Activated CD8-positive, alpha-beta T cell treated with anti-CD3 and anti-CD28 coated beads, Interleukin-2, amount 10 ng/mL, durations not matched to agents 7 days and 5 days (primary cell): ENCODE measurements around the gene GGCT. TPM values are rescaled to one million over a fixed set of nuclear protein-coding genes. Genes with fewer than 3 reads are reported as not detected.

Experiments
- ATAC-seq: fragments of 150-1000 bp; cut with Tn5 transposase; one replicate; pipeline ENCODE4 v1.10.0; 2021; ENCODE audit warnings: moderate library complexity
- CTCF ChIA-PET: fragments of 350-600 bp; sonication (Branson Sonifier 250); formaldehyde crosslinking; loops from one replicate; lab custom pipeline; 2021; ENCODE audit warnings: antibody characterized with exemption; lab: Charles Lee
- POLR2A ChIA-PET: fragments of 350-600 bp; sonication (Branson Sonifier 250); formaldehyde crosslinking; loops from one replicate; lab custom pipeline; 2021; ENCODE audit warnings: antibody characterized with exemption; lab: Charles Lee
- DNase-seq: peaks from one replicate; pipeline ENCODE4 v3.0.0-alpha.2; 2020
- H3K27ac Mint-ChIP-seq: one replicate; pipeline ENCODE4 v1.8.0; 2021; ENCODE audit warnings: mild to moderate bottlenecking, mixed read lengths
- H3K27me3 Mint-ChIP-seq: one replicate; pipeline ENCODE4 v1.8.0; 2021; ENCODE audit warnings: low read depth, mixed read lengths
- H3K36me3 Mint-ChIP-seq: one replicate; pipeline ENCODE4 v1.8.0; 2021; ENCODE audit warnings: low read depth, mixed read lengths
- H3K4me1 Mint-ChIP-seq: one replicate; pipeline ENCODE4 v1.8.0; 2021; ENCODE audit warnings: low read depth, mixed read lengths
- H3K4me3 Mint-ChIP-seq: one replicate; pipeline ENCODE4 v1.8.0; 2021; ENCODE audit warnings: mild to moderate bottlenecking, mixed read lengths
- H3K9me3 Mint-ChIP-seq: one replicate; pipeline ENCODE4 v1.8.0; 2022; ENCODE audit warnings: mixed read lengths; ENCODE audit not compliant: insufficient read depth
- total RNA-seq, 2 experiments: library from RNA; stranded (reverse); gene quantifications; one replicate each; pipeline ENCODE4 v1.2.3, GENCODE V29; 2021

Gene GGCT
- total RNA-seq, 2 experiments from 2014 or later, result 49.7 to 50.2 TPM

DNA sequence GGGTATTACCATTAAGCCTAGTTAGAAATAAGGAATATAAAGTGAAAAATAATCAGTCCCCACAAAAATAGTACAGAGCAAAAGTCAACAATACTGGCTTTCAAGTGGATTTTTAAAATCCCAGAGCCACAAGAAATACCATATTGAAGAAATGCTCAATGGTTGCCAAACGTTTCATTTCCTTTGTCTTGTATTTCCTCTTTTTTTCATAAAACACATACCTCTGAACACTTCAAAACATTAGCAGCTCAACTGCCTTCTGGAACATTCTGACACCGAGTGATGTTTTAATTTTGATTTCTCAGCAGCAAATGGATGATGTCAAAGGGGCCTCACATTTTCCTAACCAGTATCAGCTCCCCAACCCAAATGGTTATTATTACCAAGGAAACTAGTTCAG lies 36.6 kb downstream of the GGCT start:
- ATAC-seq, result no peak
- ChIA-PET POLR2A (interaction anchor here (0.7 kb wide), 1 partner anchor 126 kb away, joined by 3 read pairs; no protein-coding TSS in a partner anchor), CTCF (no interaction called here)
- H3K4me1 Mint-ChIP-seq, result peaks cover 85% of the 10 kb centered on the region
- no peaks in the 10 kb centered on the region for H3K27me3 Mint-ChIP-seq
- no peak overlapping the region for H3K4me3 Mint-ChIP-seq
- peaks cover 38% of the 10 kb centered on the region for H3K36me3 Mint-ChIP-seq
- no peaks in the 10 kb centered on the region for H3K9me3 Mint-ChIP-seq
- no peak for DNase-seq
- peak overlapping the region; percentile 32 for H3K27ac Mint-ChIP-seq

DNA sequence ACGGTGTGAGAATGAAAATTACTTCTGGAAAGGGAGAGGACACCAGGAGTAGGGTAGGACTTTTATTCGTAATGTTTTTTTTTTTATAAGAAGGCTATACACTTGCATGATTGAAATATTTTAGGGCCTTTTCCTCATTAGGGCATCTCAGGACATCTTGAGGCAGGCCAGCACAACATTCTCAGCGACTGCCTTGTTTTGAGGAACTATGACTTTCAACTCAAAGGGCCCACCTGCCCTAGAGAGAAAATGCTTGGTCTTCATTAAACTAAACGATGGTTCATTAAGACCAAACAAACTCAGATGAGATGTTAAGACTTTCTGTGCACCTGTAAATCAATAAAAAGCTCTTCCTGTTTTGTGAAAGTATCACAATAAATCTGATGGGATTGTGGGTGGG lies 37.4 kb downstream of the GGCT start:
- ChIA-PET POLR2A (no interaction called here), CTCF (no interaction called here)
- Mint-ChIP-seq H3K36me3 (peaks cover 31% of the 10 kb centered on the region), H3K4me3 (no peak overlapping the region), H3K27ac (no peak overlapping the region), H3K27me3 (no peaks in the 10 kb centered on the region), H3K9me3 (no peaks in the 10 kb centered on the region), H3K4me1 (peaks cover 78% of the 10 kb centered on the region)
- ATAC-seq (no peak), DNase-seq (no peak)

DNA sequence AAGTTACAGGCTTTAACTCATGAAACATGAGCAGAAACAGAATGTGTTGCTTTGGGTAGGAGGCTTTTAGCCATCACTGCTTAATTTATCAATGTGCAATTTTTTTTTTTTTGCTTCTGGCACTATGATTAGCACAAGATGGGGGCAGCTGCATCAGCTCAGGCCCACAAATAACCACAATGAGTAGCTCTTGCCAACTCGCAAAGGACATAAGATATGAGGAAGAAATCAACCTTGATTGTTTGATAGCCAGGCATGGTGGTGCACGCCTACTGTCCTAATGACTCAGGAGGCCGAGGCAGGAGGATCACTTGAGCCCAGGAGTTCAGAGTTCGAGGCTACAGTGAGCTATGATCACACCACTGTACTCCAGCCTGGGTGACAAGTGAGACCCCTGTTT lies 38.4 kb downstream of the GGCT start:
- Mint-ChIP-seq H3K27ac (no peak overlapping the region), H3K4me1 (peaks cover 68% of the 10 kb centered on the region), H3K36me3 (peaks cover 34% of the 10 kb centered on the region), H3K27me3 (no peaks in the 10 kb centered on the region), H3K9me3 (no peaks in the 10 kb centered on the region), H3K4me3 (no peak overlapping the region)
- no peak for ATAC-seq
- CTCF ChIA-PET, result no interaction called here
- no peak for DNase-seq
- POLR2A ChIA-PET, result no interaction called here

DNA sequence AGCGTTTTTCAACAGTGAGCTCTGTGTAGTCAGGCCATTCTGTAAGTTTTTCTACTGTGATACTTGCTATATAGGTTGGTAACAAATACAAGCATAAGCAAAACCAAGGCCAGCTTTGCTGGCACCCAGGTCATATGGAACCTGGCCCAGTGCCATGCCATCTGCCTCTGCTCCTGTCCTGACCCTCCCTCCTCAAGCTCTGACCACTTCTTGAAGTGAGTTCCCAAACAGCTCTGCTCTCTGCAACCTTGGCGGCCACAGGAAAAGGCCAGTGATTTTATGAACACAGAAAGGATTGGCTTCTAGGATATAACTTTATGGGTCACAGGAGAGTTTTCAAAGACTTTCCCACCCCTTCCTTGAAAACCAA lies 38.8 kb downstream of the GGCT start:
- Mint-ChIP-seq H3K27ac (peak overlapping the region; percentile 13), H3K4me3 (no peak overlapping the region), H3K36me3 (peaks cover 32% of the 10 kb centered on the region), H3K27me3 (no peaks in the 10 kb centered on the region), H3K4me1 (peaks cover 63% of the 10 kb centered on the region), H3K9me3 (no peaks in the 10 kb centered on the region)
- ATAC-seq (no peak), DNase-seq (no peak)
- ChIA-PET CTCF (interaction anchor here (0.9 to 1.3 kb wide), 2 partner anchors 10 to 12 kb away, joined by 3 to 4 read pairs; partner anchors contain the start of gene NOD1), POLR2A (interaction anchor here (1.2 kb wide), 1 partner anchor 13 kb away, joined by 3 read pairs; the partner anchor contains the start of gene NOD1)

DNA sequence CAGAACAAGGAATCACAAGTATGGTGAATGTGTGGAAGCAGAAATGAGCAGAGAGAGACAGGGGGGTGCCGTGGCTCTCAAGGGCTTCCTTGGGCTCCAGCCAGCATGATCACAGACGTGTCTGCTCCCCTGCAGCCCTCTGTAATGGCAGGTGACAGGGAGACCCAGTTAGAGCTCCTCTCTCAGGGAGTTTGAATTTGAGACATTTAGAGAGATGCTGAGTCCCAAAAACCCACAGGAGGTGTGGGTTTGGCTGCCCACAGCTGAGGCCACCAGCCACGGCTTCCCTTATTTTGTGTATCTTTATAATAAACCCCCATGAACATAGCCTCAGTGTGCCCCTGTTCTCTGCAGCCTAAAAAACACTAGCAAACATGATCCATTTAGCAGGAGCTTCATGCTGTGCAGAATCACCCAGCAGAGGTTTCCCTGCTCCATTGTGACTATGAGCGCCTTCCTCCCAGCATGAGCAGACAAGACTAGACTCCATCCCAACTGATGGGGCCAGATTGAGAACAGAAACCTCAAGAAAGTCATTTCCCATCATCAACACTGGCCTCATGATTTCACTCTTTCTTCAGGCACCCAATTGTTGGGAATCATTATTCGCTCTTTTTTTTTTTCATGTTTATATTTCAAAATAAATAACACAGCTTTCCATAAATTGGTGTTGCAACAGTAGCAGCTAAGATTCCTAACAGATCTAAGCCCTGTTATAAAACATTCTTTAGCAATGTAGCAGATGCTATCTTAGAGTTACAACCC lies 39.4 kb downstream of the GGCT start:
- DNase-seq (no peak), ATAC-seq (peak; percentile 33)
- H3K4me3 Mint-ChIP-seq, result no peak overlapping the region
- peaks cover 28% of the 10 kb centered on the region for H3K36me3 Mint-ChIP-seq
- ChIA-PET POLR2A (interaction anchor here (1.2 kb wide), 1 partner anchor 13 kb away, joined by 3 read pairs; the partner anchor contains the start of gene NOD1), CTCF (interaction anchor here (0.9 to 1.3 kb wide), 2 partner anchors 10 to 13 kb away, joined by 3 to 4 read pairs; partner anchors contain the start of gene NOD1)
- no peaks in the 10 kb centered on the region for H3K27me3 Mint-ChIP-seq
- H3K27ac Mint-ChIP-seq, result peak overlapping the region; percentile 64
- H3K4me1 Mint-ChIP-seq, result peaks cover 57% of the 10 kb centered on the region
- H3K9me3 Mint-ChIP-seq, result no peaks in the 10 kb centered on the region

DNA sequence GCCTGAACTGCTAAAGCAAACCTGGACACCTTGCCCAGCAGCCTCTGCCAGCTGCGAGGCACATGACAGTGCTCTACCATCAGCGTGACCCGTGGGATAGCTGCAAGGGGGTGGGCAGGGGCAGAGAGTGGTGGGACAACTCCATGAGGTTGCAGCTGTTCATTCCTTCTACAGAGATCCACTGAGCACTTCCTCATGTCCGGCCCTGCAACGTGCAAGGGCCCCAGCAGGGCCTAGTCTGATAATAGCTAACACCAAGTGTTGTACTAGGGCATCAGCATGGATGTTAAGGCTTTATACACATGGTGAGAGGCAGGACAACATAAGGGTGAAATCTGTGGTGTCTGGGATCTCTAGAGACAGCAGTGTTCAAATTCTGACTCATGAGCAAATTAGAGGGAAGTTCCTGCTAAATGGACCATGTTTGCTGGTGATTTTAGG lies 40.4 kb downstream of the GGCT start:
- ChIA-PET CTCF (no interaction called here), POLR2A (no interaction called here)
- Mint-ChIP-seq H3K4me1 (peaks cover 50% of the 10 kb centered on the region), H3K27me3 (no peaks in the 10 kb centered on the region), H3K27ac (no peak overlapping the region), H3K4me3 (no peak overlapping the region), H3K36me3 (peaks cover 22% of the 10 kb centered on the region), H3K9me3 (no peaks in the 10 kb centered on the region)
- no peak for DNase-seq
- ATAC-seq, result no peak

DNA sequence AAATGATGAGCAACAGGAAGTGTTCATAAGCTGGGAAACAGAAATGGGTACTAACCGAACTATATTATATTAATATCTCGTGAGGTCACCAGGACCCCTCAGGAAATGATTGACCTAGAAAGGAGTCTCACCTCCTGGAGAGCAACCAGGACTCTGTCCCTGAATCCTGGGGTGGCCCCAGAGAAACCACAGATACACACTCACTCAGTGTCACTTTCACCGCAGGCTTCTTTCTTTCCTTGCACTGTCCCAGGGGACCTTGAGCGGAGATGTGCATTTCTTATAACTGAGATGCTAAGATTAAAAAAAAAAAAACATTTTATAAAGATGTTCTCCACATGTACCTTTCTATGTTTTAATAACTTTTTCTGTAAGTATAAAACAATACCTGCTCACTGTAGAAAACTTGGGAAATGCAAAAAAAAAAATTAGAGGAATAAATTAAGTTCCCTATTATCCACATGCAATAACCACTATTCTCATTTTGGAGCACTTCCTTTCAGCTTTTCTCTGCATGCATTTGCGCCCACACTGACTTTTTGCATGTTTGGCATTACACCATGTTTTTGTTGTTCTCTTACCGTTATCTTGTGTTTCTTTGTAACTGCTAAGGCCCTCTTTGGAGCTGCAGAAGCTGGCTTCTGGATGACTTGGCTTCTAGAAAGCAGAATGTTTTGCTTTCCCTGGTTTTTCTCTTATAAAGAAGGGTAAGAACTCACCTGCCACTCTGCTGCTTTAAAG lies 41.1 kb downstream of the GGCT start:
- H3K4me3 Mint-ChIP-seq, result no peak overlapping the region
- peaks cover 44% of the 10 kb centered on the region for H3K4me1 Mint-ChIP-seq
- POLR2A ChIA-PET, result no interaction called here
- no peaks in the 10 kb centered on the region for H3K9me3 Mint-ChIP-seq
- ATAC-seq (no peak), DNase-seq (no peak)
- no peaks in the 10 kb centered on the region for H3K27me3 Mint-ChIP-seq
- H3K36me3 Mint-ChIP-seq, result peaks cover 18% of the 10 kb centered on the region
- CTCF ChIA-PET, result no interaction called here
- H3K27ac Mint-ChIP-seq, result no peak overlapping the region

DNA sequence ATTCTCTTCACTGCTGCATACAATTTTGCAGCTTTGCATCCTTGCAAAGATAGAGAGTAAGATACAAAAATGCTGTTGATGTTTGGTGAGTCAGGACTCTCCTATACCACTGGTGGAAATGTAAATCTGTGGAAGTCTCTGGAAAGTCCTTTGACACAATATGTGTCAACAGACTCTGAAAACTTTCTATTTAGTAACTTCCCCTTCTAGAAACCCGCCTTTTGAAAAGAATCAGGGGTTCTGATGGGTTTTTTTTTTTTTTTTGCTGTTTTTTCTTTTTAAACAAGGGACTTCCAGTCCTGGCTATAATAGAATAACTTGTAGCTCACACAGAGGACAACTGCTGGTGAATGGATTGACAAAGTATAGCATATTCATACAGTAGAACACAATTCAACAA lies 42.5 kb downstream of the GGCT start:
- Mint-ChIP-seq H3K27ac (no peak overlapping the region), H3K9me3 (no peaks in the 10 kb centered on the region), H3K4me3 (no peak overlapping the region), H3K27me3 (no peaks in the 10 kb centered on the region), H3K4me1 (peaks cover 33% of the 10 kb centered on the region), H3K36me3 (peaks cover 16% of the 10 kb centered on the region)
- DNase-seq (no peak), ATAC-seq (no peak)
- ChIA-PET CTCF (no interaction called here), POLR2A (no interaction called here)

DNA sequence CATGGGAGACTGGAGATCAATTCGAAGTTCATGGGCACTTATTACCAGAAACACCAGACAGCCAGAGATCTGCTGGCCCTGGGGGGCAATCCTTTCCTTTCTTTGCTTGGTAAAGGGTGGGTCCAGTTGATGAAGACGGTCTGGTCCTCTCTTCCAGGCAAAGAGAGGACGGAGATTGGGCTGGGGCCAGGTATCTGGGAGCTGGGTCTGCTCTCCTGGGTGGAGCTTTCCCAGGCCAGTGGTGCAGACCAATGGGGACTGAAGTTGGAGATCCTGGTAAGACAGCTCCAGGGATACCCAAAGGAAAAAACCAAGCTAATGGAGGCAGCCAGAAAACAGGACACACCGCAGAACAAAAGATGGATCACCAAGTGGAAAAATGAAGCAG lies 44.4 kb downstream of the GGCT start:
- ATAC-seq (no peak), DNase-seq (no peak)
- Mint-ChIP-seq H3K4me1 (peaks cover 18% of the 10 kb centered on the region), H3K36me3 (peaks cover 27% of the 10 kb centered on the region), H3K27ac (no peak overlapping the region), H3K27me3 (no peaks in the 10 kb centered on the region), H3K9me3 (no peaks in the 10 kb centered on the region), H3K4me3 (no peak overlapping the region)
- POLR2A ChIA-PET, result no interaction called here
- CTCF ChIA-PET, result interaction anchor here (2.1 kb wide), 1 partner anchor 184 kb away, joined by 4 read pairs; no protein-coding TSS in a partner anchor

DNA sequence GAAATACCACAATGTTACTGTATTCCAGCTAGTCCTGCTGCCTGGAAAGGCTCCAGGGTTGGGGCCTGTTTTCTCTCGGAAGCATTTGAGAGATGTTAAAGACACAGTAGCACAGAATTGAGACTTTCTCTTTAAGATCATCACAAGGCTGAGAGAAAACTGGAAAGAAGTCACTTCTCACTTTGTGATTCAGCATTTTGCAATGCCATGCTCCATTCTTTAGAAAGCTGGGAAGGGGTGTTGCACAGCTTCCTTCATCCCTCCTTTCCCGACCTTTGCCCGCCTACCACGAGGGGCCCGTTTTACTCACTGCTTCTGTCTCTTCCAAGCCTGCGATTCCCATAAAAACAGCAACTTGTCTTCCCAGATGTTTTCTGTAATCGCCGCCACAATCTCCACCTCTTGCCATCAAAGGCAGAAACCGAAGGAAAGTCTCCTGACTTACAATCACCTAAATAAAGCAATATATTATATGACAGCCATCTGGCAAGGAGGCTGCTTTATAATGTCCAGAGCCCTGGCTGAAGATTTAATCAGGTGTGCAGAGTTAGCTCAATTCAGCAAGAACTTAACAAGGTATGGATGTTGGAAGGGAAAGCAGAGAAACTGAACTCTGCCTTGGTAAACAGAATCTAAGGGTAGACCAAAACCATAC lies 44.9 kb downstream of the GGCT start:
- Mint-ChIP-seq H3K27me3 (no peaks in the 10 kb centered on the region), H3K36me3 (peaks cover 27% of the 10 kb centered on the region), H3K9me3 (no peaks in the 10 kb centered on the region), H3K4me1 (peaks cover 12% of the 10 kb centered on the region), H3K4me3 (no peak overlapping the region), H3K27ac (no peak overlapping the region)
- DNase-seq (no peak), ATAC-seq (no peak)
- ChIA-PET POLR2A (no interaction called here), CTCF (interaction anchor here (2.1 kb wide), 1 partner anchor 184 kb away, joined by 4 read pairs; no protein-coding TSS in a partner anchor)

DNA sequence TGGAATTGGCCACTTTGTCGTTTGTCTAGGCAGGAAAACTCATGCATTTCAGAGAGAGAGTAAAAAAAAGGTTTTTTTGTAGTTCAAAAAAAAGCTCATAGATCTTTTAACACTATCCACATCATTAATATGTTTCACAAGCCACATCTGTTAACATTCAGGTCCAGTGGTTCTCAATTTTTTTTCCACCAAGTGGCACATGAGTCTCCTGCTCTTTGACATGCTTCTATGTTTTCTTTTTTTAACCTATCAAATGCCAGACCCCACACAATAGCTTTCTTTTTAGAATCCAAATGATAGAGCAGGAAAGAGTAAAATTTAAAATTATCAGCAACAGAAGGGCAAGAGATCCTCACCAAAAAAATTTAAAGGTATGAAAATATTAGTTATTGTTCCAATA lies 46.3 kb downstream of the GGCT start:
- no peak overlapping the region for H3K27ac Mint-ChIP-seq
- no peak overlapping the region for H3K4me3 Mint-ChIP-seq
- CTCF ChIA-PET, result interaction anchor here (0.5 to 0.9 kb wide), 2 partner anchors 11 to 108 kb away, joined by 3 read pairs; no protein-coding TSS in a partner anchor
- DNase-seq (no peak), ATAC-seq (no peak)
- H3K36me3 Mint-ChIP-seq, result peaks cover 33% of the 10 kb centered on the region
- POLR2A ChIA-PET, result interaction anchor here (0.6 kb wide), 1 partner anchor 146 kb away, joined by 4 read pairs; no protein-coding TSS in a partner anchor
- H3K27me3 Mint-ChIP-seq, result no peaks in the 10 kb centered on the region
- no peaks in the 10 kb centered on the region for H3K9me3 Mint-ChIP-seq
- H3K4me1 Mint-ChIP-seq, result peaks cover 2% of the 10 kb centered on the region
